Stimulated activated CD4-positive, alpha-beta T cell treated with anti-CD3 and anti-CD28 coated beads, Interleukin-12 subunit alpha, Interleukin-12 subunit beta, amount 100 ng/mL, for 4 hours (primary cell): Measurements from ENCODE around the gene MICALL2.

ENCODE experiments used
- DNase-seq: peaks from one replicate; pipeline ENCODE4 v3.0.0-alpha.2; 2020

MICALL2 gene

DNA sequence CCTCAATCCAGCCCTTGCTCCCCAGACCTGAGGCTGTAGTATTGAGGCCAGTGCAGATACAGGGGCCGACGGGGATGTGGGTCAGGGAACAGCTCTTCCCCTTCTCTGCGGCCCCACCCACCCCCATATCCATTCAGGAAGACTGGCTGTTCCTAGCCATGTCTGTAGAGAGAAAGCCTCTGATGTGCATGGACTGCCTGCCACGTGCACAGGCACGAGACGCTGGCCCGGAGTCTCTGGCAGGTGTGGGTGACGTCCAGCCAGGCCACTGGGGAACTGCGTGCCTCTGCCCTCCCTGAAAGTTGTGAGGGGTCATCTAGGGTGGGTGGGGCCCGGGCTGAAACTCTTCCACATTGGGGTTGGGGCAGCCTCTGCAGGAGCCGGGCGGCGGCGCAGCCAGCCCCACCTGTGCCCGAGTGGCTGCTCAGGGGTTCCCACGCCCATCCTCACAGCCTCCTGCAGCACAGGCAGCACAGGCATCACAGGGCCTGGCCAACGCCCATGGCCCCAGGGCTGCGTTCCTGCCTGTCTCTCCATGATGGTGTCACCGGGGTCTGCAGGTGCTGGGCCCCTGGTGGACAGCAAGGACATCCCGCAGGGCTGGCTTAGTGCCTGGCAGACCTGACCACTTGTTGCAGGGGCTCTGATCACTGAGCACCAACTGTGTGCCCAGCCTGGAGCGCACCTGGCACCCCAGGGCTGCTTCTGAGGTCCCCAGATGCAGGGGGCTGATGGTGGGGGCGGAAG lies 27.5 kb downstream of the MICALL2 start:
- DNase-seq = no peak

DNA sequence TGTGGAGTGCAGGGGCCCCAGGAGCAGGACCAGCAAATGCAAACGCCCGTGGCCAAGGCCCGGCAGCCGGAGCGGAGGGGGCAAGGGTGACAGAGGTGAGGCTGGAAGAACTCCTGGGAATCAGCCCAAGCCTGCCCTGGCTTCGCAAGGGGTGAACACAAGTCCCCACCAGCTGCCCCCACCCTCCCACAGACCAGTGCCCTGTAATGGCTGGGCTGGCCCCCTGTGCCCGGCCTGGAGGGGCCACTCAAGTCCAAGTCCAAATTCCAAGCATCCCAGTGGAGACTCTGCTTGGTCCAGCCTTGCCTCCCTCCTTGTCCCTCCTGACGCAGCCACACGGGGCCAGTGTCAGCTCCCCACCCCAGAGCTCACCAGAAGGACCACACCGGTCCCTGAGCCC lies 28.0 kb downstream of the MICALL2 start:
- no peak for DNase-seq

DNA sequence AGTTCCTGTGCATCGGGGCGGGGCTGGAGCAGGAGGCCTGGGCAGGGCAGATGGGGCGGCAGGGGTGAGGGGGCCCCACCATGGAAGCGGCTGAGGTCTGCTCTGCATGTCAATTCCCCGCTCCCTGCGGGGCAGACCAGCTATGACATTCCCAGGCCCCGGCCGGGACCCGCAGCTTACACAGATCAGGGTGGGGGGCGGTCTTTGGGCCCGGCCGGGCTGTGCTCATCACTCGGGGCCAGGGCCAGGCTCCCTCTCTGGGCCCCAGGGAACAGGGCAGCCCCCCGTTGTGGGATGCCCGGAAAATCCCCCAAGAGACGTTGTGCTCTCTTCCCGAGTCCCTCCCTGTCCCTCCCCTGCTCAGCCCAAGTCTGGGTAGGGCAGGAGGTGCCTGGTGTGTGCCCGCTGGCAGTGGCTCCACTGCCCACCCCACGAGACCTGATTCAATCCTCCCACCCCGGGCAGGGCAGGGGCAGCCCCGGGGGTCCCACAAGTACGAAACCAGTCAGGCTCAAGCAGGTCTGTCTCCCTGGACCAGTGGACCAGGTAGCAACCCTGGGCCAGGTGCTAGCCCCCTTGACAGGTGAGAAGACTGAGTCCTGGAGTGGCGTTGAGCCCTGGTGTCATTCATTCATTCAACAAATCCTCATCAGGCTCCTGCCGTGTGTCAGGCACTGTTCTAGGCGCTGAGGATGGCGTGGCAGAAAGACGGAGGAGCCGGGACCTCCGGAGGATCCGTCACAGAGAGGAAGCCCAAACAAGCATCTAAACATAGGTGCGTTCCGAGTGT lies 29.0 kb downstream of the MICALL2 start:
- DNase-seq = no peak

DNA sequence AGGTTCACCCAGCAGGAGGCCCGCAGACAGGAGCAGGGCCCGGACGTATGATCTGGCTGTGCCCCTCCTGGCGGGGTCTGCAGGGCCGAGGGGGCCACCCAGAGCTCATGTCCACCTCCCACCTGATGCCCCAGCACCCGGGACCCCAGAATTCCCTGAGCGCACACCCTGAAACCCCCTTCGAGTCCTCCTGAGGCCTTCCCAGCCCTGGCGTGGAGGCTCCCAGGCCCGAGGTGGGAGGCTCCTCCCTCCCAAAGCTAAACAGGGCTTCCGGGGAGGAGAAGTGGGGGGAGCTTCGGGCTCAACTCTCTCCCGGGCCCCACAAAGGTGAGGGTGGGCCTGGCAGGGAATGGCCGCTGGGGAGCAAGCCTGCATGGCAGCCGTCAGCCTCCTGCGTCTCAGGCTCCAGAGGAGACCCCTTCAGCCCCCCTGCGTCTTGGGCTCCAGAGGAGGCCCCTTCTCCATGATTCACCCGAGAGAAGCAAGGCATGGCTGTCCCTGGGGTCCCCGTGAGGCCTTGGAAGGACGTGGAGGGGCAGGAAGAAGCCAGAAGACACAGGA lies 30.2 kb downstream of the MICALL2 start:
- DNase-seq = no peak

DNA sequence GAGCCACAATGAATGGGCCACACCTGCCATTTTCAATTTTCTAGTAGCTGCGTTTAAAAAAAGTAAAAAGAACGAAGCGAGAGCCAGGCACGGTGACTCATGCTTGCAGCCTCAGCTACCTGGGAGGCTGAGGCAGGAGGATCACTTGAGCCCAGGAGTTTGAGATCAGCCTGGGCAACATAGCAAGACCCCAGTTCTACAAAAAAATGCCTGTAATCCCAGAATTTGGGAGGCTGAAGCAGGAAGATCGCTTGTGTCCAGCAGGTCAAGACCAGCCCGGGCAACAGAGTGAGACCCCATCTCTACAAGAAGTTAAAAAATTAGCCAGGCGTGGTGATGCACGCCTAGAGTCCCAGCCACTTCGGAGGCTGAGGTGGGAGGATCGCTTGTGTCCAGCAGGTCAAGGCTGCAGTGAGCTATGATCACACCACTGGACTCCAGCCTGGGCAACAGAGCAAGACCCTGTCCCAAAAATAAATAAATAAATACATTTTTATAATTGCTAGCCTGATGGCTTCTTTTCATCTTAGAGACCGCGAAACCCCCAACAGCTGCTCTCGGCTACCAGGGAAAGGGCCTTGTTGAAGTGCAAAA lies 32.1 kb downstream of the MICALL2 start:
- DNase-seq = no peak

DNA sequence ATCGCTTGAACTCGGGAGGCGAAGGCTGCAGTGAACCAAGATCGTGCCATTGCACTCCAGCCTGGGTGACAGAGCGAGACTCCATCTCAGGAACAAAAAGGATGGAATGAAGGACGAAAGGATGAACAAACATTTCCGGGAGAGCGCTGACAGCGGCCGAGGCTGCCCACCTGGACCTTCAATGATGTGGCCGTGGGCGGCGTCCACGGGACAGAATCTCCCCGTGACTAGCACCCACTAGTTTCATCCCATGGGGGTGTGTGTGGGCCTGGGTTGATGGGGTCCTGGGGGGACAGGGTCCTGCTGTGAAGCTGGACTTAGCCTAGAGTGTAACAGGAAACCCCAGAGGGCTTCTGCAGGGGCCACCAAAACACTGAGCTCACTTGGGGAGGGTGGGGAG lies 32.8 kb downstream of the MICALL2 start:
- DNase-seq = no peak

DNA sequence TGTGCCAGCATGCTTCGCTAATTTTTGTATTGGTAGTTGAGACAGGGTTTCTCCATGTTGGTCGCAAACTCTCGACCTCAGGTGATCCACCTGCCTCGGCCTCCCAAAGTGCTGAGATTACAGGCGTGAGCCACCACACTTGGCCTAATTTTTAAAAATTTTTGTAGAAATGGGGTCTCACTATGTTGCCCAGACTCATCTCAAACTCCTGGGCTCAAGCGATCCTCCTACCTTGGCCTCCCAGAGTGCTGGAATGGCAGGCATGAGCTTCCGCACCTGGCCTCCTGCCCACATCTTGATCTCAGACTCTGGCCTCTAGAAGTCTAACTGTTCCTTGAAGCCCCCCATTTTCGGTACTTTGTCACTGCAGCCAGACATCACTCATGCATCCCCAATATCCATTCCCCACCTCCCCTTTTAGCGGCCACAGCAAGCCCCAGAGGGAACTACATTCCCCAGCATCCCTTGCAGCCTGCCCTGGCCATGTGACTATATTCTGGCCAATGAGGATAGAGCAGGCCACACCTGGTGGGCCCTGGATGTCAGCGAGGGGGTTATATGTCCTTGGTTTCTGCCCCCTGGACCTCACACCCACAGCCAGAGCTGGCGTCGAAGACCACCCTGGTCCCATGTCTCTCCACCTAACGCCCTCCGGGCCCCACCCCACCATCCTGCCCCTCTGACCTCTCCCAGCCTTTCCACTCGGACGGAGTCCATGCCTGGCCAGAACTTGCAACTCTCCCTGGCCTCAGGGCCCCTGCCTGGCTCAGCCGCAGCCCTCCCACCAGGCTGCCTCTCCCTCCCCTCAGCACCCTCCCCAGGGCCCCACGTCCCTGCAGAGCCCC lies 33.8 kb downstream of the MICALL2 start:
- no peak for DNase-seq

DNA sequence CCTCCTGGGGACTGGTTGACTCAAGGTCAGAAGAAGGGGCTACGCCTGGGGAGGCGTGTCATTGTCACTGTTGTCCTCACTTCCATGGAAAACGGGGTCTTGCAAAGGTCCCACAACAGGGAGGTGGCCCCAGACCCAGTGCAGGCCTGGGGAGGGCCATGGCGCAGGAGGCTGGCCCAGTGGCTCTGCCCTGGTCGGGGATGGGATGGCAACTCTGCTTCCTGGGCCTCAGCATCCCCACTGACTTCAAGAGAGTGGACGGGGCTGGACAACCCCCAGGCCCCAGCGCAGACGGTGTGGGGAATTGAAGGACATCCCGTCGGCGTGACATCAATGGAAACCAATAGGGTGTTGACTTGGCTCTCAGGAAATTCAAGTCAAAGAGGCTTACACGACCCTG lies 35.2 kb downstream of the MICALL2 start:
- DNase-seq = no peak

DNA sequence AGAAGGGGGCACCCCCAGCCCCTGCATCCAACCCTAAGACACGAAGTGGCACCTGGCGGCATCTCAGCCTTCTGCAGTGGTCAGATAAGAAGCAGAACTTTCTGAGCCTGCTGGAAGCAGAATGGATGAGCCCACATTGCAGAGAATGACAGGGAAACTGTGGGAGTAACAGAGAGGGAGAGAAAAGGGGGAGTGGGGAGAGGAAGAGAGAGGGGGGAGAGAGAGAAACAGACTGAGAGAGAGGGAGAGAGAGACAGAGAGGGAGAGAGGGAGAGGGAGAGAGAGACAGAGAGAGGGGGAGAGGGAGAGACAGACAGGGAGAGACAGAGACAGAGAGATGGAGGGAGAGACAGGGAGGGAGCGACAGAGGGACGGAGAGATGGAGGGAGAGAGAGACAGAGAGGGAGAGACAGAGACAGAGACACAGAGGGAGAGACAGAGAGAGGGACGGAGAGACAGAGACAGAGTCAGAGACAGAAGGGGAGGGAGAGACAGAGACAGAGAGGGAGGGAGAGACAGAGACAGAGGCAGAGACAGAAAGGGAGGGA lies 35.9 kb downstream of the MICALL2 start:
- DNase-seq = no peak

DNA sequence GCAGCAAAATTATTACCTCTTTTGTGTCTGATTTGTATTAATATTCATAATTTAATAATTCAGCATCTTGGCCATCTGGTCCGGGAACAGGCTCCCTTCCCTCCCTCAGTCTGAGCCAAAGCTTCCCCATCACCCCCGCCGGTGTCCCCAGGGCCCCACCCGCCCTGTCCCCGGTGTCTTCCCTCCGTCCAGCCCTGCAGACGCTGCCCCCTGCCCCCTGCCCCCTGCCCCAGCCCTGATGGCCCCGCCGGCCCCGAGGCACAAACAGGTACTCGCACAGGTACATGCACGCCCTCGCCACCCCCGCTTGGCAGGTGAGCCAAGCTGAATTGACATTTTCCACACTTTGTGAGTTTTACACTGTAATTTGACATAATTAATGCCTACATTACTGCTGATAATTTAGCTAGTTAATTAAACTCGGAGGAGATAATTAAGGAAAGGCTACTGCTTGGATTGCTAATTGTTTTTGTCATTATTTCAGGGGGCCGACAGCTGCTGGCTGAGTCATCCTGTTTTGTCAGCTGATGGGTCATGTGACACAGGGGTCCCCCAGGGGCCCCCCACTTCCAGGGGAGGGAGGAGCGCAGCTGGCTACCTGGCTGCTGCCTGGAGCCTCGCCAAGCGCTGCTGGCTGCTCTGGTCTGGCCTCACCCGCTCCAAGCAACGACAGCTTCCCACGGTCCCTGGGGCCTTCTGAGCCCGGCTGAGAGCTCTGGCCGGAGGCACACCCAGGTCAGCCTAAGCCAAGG lies 36.6 kb downstream of the MICALL2 start:
- DNase-seq = no peak

DNA sequence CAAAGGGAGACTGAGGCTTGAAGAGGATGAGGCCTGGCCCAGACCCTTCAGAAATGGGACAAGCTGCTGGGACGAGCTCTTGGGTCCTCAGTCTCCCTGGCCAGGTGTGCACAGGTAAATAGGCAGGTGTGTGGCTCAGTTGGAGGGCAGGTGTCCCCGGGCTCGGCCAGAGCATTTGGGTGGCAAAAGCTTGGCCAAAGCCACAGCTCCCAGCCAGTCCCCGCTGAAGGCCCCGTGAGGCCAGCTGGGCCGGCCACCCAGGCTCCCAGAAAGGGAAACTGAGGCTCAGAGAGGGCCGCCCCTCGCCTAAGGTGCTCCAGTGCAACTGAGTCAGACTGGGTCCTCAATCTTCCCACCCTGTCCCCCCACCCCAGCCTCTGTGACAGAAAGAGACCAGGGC lies 37.3 kb downstream of the MICALL2 start:
- DNase-seq = no peak

DNA sequence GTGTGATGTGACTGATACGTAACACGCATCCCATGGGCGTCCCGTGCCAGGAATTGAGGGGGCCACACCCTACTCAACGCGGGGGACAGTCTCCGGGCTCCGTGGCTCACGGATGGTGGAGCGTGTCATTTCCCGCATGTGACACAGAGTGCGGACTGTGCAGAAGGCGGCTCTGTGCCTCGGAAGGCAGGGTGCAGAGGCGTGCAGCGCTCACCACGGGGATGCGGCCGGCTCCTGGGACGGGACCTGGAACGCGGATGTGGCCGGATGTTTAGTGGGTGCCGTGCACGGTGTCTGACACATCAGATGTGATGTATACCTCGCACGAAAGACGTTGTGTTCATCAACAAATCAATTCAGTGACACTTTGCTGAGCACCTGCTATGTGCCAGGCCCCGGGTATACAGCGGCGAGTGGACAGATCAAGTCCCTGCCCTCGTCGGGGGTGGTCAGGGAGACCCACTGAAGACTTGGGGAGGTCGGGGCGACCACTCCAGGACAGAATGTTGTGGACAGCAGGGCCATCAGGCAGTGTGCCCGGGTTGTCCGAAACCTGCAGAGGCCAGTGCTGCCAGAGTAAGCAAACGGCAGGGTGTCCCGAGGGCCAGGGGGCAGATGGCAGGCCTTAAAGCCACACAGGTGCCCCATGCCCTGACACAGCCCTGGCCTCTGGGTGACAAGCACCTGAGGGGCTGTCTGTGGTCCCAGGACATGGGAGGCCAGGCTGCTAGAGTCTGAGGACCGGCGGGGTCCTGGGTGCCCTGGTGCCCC lies 38.1 kb downstream of the MICALL2 start:
- DNase-seq = no peak

DNA sequence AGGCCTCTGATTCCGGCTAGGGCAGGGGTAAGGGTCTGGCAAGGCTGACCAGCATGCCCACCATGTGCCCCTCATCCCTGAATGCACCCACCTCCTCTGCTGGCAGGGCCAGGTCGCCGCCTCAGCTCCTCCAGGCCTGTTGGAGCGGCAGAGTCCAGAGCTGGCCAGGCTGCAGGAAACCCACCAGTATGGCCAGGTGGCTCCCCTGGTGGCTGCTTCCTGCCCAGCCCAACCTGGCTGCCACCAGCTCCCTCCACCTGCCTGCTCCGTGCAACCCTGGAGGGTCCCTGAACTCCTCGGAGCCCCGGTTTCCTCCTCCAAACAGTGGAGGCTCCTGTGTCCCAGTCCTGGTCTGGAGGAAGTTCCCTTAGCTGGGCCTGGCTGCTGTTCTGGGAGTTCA lies 39.6 kb downstream of the MICALL2 start:
- DNase-seq = no peak

DNA sequence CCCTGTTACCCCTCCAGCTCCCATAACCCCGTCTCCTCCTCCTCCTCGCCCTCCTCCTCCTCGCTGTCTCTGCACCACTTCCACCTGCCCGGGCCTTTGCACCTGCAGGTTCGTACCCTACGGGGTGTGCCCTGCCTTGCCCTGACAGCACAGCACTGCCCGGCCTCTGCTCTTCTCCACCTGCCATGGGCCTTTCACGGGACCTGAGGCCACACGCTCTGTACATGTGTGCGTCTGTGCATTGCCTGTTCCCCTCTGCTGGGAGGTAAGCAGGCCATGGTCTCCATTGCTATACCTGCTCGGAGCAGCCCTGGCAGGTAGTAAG lies 40.0 kb downstream of the MICALL2 start:
- DNase-seq = no peak

DNA sequence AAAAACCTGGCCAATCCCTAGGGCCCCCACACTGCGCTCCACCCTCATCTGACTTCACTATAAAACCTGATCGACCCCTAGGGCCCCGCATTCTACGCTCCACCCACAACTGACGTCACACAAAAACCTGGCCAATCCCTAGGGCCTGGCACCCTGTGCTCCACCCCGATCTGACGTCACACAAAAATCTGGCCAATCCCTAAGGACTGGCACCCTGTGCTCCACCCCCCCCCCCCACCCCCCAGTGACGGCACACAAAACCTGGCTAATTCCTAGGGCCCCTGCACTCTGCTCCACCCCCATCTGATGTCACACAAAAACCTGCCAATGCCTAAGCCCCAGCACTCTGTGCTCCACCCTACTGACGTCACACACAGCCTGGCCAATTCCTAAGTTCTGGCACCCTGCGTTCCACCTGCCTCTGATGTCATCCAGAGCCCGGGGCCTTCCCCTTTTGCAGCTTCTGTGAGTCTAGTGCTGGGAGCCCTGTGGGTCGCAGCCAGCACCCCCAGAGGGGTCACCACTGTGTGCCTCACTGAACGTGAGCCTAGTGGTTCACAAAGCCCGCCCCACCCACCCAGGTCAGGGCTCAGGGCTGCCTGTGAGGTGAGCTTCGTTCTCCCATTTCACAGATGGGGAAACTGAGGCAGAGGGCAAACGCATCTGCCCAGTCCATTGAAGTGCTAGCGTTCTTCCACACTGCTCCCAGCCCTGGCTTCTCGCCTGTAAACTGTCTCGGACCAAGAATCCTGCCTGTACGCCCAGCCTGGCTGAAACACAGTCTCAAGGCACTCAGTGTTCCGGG lies 40.6 kb downstream of the MICALL2 start:
- no peak for DNase-seq

DNA sequence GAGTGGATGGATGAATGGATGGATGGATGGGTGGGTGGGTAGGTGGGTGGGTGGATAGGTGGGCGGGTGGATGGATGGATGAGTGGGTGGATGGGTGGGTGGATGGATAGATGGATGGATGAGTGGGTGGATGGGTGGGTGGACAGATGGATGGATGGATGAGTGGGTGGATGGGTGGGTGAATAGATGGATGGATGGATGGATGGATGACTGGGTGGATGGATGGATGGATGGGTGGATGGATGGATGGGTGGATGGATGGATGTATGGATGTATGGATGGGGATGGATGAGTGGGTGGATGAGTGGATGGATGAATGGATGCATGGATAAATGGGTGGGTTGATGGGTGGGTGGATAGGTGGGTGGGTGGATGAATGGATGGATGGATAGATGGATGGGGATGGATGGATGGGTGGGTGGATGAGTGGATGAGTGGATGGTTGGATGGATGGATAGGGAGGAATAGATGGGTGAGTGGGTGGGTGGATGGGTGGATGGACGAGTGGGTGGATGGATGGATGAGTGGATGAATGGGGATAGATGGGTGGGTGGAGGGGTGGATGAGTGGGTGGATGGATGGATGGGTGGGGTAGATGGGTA lies 43.8 kb downstream of the MICALL2 start:
- DNase-seq = no peak

DNA sequence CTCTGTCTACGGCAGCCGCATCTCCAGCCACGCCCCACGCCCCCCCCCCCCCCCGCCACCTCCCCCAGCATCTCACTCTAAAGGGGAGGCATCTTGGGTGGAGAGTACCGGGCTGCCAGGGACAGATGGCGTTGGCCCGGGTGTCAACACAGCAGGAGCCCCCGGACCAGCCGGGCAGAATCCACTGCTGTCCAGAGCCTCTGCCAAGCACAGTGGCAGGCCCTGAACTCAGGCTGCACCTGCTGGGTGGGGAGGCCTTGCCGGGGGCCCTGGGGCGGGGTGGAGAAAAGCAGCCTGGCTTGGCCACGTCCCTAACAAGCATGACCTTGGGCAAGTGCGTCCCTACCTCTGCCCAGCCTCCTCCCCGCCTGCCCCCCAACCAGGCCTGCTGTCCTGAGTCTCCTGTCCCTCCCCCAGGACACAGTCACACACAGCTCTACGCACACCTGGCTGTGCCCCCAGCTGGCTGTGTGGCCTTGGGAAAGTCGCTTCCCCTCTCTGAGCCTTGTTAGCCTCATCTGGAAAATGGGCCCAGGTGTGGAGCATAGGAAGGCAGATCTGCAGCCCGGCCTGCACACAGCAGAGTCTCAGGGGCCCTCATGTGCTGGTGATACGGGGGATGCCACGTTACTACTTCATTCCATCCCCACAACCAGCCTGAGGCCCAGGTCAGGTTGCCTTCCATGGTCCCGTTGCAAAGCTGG lies 45.2 kb downstream of the MICALL2 start:
- no peak for DNase-seq

DNA sequence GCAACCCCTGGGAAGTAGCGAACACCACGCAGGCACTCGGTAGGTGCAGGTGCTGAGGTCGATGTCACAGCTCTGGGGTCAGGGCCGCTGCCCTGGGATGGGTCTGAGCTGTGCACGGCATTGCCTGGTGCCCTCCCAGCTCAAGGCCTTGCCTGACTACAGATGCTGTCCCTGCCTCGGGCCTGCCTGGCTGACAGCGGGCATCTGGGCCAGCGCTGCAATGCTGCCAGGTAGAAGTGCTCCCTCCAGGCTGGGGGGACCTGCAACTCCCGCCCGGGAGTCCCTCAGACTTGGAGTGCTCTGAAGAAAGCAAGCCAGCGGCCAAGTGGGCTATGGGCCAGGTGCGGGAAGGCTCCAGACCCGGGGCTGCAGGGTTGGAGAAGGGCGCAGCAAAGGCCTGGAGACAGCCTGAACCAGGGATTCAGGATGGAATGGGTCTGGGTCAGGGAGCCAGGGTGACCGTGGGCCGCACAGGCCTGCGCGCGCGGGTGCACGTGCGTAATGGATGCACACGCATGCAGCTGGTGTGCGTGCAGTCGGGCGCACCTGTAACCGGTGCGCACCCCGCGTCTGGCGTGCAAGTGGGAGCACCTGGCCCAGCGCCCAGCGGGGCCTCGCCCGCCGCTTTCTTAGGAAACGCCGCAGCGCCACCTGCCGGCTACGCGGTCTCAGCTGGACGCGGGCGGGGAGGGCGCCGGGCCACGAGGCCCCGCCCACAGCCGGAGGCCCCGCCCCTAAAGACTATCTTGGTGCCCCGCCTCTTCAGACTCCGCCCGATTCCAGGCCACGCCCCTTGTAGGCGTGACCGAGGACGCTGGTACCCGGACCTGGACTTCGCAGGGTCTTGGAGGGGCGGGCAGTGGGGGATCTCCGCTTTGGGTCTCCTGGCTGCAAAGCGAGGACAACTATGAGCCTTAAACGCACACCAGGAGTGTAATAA lies 46.7 kb downstream of the MICALL2 start:
- DNase-seq = peak; percentile 93
